Subcutaneous abdominal adipose tissue (tissue), 5 donors: ENCODE measurements around the gene PTGIS.
A peak's percentile ranks its signal among the peaks of the same experiment; 100 is the strongest.

Experiments used
- H3K27ac ChIP-seq: one replicate; pipeline ENCODE4 v1.7.0; 2013; ENCODE audit warnings: low read depth, mild to moderate bottlenecking, inconsistent platforms, low read length, moderate library complexity
- H3K27me3 ChIP-seq, 5 donors: one replicate each; pipeline ENCODE4 v1.7.0; 2013; ENCODE audit warnings: low read length in 5 of 5, inconsistent platforms in 1 of 5; ENCODE audit not compliant: control insufficient read depth in 5 of 5, insufficient read depth in 4 of 5
- H3K36me3 ChIP-seq, 5 donors: one replicate each; pipeline ENCODE4 v1.7.0; 2013; ENCODE audit warnings: low read length in 5 of 5; ENCODE audit not compliant: control insufficient read depth in 5 of 5, insufficient read depth in 5 of 5
- H3K4me1 ChIP-seq, 5 donors: one replicate each; pipeline ENCODE4 v1.7.0; 2013; ENCODE audit warnings: low read length in 5 of 5, mild to moderate bottlenecking in 3 of 5, moderate library complexity in 1 of 5; ENCODE audit not compliant: control insufficient read depth in 5 of 5, insufficient read depth in 5 of 5
- H3K4me3 ChIP-seq, 5 donors: one replicate each; pipeline ENCODE4 v1.7.0; 2013; ENCODE audit warnings: low read length in 5 of 5, low read depth in 1 of 5
- H3K9ac ChIP-seq, 5 donors: one replicate each; pipeline ENCODE4 v1.7.0; 2013; ENCODE audit warnings: low read length in 5 of 5, mild to moderate bottlenecking in 4 of 5, moderate library complexity in 3 of 5
- H3K9me3 ChIP-seq, 5 donors: one replicate each; pipeline ENCODE4 v1.7.0; 2013; ENCODE audit warnings: low read length in 5 of 5; ENCODE audit not compliant: control insufficient read depth in 5 of 5
- donor health status: healthy.
- donor health status: healthy.
- donor health status: healthy.
- donor health status: healthy.
- donor health status: healthy.

PTGIS gene

DNA sequence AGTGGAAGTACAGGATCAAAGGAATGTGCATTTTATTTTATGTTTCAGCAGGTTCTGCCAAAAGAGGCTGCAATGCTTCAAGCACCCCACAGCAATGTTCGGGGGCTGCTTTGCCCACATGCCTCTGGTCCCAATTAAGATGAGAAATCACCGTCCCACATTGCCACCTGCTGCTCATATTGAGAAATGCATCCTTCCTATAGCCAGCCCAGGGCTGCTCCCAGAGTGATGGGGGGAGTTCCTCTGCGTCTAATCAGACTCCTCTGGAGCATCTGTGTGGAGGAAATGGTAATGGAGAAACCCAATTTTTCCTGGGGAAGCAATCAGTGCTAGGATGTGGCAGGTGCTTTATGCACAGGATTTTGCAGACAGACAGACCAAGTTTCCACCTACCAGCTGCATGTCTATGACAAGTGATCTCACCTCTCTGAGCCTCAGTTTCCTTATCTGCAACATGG lies 33.7 kb downstream of the PTGIS start:
- Histone ChIP-seq H3K4me1 (peaks cover 0 to 16% (median 2%) of the 10 kb centered on the region in 5 donors), H3K27me3 (no peaks in the 10 kb centered on the region)

DNA sequence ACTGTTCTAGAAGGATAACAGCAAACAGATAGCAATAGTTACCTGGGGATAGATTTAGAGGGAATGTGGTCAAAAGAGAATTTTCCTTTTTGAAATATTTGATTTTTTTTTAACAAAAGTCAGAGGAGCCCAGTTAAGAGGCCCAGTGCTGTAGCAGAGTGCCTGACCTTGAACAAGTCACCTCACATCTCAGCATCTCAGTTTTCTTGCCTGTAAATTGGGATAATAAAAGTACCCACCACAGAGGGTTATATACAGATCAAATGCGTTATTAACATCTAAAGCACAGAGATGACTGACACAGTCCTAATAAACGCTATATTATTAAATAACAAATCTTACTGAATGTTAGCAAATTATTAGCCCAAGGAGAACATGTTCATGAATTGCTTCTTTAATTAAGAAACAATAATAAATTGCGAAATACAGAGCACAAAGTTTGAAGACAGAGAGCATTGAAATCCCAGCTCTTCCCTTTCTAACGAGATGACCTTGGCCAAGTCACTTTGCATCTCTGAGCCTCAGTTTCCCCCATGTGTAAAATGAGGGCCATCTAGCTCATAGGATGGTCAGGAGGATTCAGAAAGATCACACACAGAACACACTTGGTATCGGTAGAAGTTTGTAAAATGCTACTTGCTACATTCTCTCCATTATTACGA lies 35.5 kb downstream of the PTGIS start:
- H3K4me1 ChIP-seq: peaks cover 0 to 16% (median 2%) of the 10 kb centered on the region in 5 donors
- peaks cover 0 to 5% (median 0%) of the 10 kb centered on the region in 5 donors for H3K36me3 ChIP-seq
- H3K4me3 ChIP-seq: no peak overlapping the region
- H3K27ac ChIP-seq: no peak overlapping the region
- no peaks in the 10 kb centered on the region for H3K9me3 ChIP-seq
- H3K9ac ChIP-seq: no peak overlapping the region
- no peaks in the 10 kb centered on the region for H3K27me3 ChIP-seq

More for the DNA sequence above, 33.7 kb downstream of the PTGIS start:
- Histone ChIP-seq H3K27ac (no peak overlapping the region), H3K9ac (no peak overlapping the region), H3K36me3 (peaks cover 0 to 7% (median 0%) of the 10 kb centered on the region in 5 donors), H3K4me3 (no peak overlapping the region), H3K9me3 (no peaks in the 10 kb centered on the region)

DNA sequence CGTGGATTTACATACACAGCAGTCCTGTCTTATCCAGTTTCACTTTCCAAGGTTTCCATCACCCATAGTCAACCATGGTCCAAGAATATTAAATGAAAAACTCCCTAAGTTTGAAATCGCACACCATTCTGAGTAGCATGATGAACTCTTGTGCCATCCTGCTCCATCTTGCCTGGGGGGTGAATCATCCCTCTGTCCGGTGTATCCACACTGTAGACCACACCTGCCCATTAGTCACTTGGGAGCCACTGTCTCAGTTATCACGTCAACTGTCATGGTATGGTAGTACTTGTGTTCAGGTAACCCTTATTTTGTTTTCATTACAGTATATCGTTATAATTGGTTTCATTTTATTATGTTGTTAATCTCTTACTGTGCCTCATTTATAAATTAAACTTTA lies 38.5 kb downstream of the PTGIS start:
- Histone ChIP-seq H3K4me3 (no peak overlapping the region), H3K9ac (no peak overlapping the region), H3K9me3 (no peaks in the 10 kb centered on the region), H3K36me3 (peaks cover 0 to 4% (median 0%) of the 10 kb centered on the region in 5 donors), H3K27ac (no peak overlapping the region), H3K27me3 (no peaks in the 10 kb centered on the region), H3K4me1 (peaks cover 0 to 21% (median 6%) of the 10 kb centered on the region in 5 donors)

DNA sequence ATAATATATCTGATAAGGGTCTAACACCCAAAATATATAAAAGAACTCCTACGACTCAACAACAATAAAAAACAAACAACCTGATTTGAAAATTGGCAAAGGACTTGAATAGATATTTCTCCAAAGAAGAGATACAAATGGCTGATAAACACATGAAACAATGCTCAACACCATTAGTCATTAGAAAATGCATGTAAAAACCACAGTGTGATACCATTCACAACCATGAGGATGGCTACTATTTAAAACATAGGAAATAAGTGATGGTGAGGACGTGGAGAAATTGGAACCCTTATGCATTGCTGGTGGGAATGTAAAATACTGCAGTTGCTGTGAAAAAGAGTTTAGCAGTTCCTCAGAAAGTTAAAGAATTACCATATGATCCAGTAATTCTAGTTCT lies 41.4 kb downstream of the PTGIS start:
- no peak overlapping the region for H3K27ac ChIP-seq
- no peak overlapping the region for H3K4me3 ChIP-seq
- H3K4me1 ChIP-seq: peaks cover 0 to 11% (median 3%) of the 10 kb centered on the region in 5 donors
- no peak overlapping the region for H3K9ac ChIP-seq
- H3K27me3 ChIP-seq: no peaks in the 10 kb centered on the region
- H3K36me3 ChIP-seq: peaks cover 0 to 6% (median 3%) of the 10 kb centered on the region in 5 donors
- no peaks in the 10 kb centered on the region for H3K9me3 ChIP-seq

DNA sequence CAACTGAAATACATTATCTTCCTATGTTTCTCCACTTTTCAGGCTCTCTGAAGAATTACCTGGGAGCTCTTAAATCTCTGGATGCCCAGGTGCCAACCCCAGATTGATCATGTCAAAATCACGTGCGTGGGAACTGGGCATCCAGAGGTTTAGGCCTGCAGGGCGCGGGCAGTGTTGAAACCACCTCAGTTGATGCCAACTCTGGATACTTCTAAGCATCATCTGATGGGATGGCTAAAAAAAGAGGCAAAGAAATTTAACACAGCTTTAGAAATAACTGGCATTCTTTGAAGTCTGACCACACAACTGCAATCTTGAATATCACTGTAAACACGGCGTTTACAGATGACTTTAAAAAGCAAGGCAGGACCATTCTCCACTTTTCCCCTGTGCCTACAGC lies 41.9 kb downstream of the PTGIS start:
- no peaks in the 10 kb centered on the region for H3K27me3 ChIP-seq
- peaks cover 0 to 9% (median 3%) of the 10 kb centered on the region in 5 donors for H3K36me3 ChIP-seq
- H3K9ac ChIP-seq: no peak overlapping the region
- H3K9me3 ChIP-seq: no peaks in the 10 kb centered on the region
- peaks cover 0 to 11% (median 3%) of the 10 kb centered on the region in 5 donors for H3K4me1 ChIP-seq
- no peak overlapping the region for H3K4me3 ChIP-seq
- H3K27ac ChIP-seq: no peak overlapping the region

DNA sequence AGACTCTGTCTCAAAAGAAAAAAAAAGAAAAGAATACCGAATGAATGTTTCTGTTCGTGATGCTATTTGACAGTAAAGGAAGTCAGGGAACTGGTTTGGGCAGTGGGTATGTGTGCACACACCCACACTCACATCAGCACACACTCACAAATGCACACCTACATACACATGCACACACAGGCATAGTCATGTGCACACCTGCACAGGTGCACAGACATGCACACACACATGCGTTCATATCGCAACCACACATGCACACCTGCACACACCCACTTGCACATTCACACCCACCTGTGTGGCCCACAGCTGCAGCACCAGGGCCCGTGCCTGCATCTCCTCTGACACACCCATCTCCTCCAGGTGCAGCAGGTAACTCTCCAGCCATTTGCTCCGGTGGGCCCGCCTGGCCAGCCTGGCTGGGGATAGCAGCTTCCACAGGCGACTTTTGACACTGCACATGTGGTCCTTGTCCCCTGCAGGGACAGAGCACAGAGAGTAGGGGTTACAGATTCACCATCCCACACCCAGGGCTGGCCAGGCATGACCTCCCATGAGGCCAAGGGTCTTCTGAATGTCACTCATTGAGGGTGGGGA lies 44.1 kb downstream of the PTGIS start:
- H3K27me3 ChIP-seq: no peaks in the 10 kb centered on the region
- peaks cover 0 to 7% (median 3%) of the 10 kb centered on the region in 5 donors for H3K36me3 ChIP-seq
- H3K4me1 ChIP-seq: peaks cover 0 to 11% (median 3%) of the 10 kb centered on the region in 5 donors
- no peak overlapping the region for H3K4me3 ChIP-seq
- no peaks in the 10 kb centered on the region for H3K9me3 ChIP-seq
- no peak overlapping the region for H3K9ac ChIP-seq
- H3K27ac ChIP-seq: no peak overlapping the region

DNA sequence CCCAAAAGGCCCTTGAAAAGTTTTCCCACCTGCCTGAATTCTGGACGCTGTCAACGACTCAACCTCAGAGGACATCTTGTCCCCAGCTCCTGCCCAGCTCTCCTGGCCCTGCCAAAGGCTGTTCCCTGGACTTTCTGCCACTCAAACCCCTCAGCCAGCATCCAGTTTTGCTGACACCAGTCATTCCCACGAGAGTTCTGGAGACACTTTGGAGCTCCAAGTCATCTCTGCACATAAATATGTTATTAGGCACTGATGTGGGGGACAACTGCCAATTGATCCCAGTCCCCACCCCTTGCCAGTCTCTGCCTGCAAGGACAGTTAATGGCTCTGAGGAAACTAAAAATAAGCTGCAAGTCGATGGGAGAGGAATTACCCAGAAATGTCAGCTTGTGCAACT lies 46.6 kb downstream of the PTGIS start:
- Histone ChIP-seq H3K4me3 (no peak overlapping the region), H3K4me1 (peaks cover 3 to 28% (median 15%) of the 10 kb centered on the region in 5 donors), H3K9ac (no peak overlapping the region), H3K27me3 (no peaks in the 10 kb centered on the region), H3K9me3 (no peaks in the 10 kb centered on the region), H3K36me3 (peaks cover 0 to 7% (median 3%) of the 10 kb centered on the region in 5 donors), H3K27ac (no peak overlapping the region)

DNA sequence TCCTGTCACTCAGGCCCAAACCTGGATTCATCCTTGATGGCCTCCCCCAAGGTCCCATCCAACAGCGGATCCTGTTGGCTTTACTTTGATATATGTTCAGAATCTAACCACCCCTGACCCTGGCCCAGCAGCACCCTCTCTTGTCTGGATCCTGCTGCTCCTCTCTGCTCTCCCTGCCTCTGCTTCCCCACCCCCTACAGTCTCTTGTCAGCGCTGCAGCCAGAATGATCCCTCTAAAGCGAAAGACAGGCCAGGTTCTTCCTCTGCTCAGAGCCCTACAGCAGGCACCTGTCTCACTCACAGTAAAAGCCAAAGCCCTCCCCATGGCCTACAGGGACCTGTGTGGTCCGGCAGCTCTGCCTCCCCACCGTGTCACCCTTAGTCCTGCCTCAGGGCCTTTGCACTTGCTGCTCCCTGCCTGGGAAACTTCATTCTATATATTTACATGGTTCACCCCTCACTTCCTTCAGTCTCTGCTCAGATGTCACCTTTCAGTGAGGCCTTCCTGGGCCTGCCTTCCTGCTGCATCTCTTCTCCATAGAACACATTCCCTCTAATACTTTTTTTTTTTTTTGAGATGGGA lies 48.1 kb downstream of the PTGIS start:
- H3K36me3 ChIP-seq: peaks cover 0 to 7% (median 3%) of the 10 kb centered on the region in 5 donors
- no peaks in the 10 kb centered on the region for H3K27me3 ChIP-seq
- no peak overlapping the region for H3K9ac ChIP-seq
- no peak overlapping the region for H3K27ac ChIP-seq
- peaks cover 3 to 22% (median 11%) of the 10 kb centered on the region in 5 donors for H3K4me1 ChIP-seq
- H3K4me3 ChIP-seq: no peak overlapping the region
- H3K9me3 ChIP-seq: no peaks in the 10 kb centered on the region

DNA sequence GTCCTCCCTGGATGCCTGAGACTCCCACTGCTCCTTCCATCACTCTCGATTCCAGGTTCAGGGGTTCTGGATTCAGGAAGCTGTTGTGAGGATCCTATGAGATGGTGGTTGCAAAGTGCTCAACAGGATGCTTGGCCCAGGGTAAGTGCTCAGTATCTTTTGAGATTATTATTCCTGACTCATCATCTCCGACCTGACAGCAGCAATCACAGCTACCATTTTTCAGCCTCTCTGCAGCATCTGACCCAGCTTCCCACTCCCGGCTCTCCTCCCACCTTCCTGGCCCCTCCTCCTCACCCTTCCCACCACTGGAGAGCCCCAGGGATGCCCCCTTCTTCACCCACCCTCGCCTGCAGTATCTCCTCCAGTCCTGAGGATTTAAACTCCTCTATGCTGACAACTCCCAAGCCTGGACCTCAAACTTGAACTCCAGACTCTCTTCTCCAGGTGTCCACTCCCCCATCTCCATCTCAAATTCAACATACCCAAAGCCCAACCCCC lies 48.7 kb downstream of the PTGIS start:
- H3K27me3 ChIP-seq: no peaks in the 10 kb centered on the region
- H3K4me1 ChIP-seq: peaks cover 3 to 22% (median 11%) of the 10 kb centered on the region in 5 donors
- H3K9ac ChIP-seq: no peak overlapping the region
- no peak overlapping the region for H3K4me3 ChIP-seq
- peaks cover 0 to 7% (median 3%) of the 10 kb centered on the region in 5 donors for H3K36me3 ChIP-seq
- H3K9me3 ChIP-seq: no peaks in the 10 kb centered on the region
- no peak overlapping the region for H3K27ac ChIP-seq

DNA sequence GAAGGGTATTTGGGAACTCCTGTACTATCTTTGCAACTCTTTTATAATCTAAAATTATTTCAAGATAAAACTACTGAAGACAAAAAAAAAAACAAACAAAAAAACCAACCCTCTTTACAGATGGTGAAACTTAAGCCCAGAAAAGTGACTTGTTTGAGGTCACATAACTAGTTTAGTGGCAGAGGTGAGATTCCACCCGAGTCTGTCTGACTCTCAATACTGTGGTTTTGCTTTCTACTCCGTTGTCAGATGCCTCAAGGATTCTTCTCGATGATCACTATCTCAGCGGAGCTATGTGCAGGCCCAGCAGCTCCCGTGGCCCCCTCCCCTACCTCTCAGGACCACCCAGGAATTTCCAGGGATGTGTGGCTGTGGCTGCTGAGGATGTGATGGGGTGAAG lies 49.4 kb downstream of the PTGIS start:
- H3K27ac ChIP-seq: peak overlapping the region; percentile 61
- H3K9ac ChIP-seq: no peak overlapping the region
- H3K27me3 ChIP-seq: no peaks in the 10 kb centered on the region
- peaks cover 0 to 4% (median 0%) of the 10 kb centered on the region in 5 donors for H3K36me3 ChIP-seq
- no peak overlapping the region for H3K4me3 ChIP-seq
- H3K4me1 ChIP-seq: peaks cover 3 to 22% (median 11%) of the 10 kb centered on the region in 5 donors
- no peaks in the 10 kb centered on the region for H3K9me3 ChIP-seq
